ENCODE measurements around the gene PIAS4.

DNA sequence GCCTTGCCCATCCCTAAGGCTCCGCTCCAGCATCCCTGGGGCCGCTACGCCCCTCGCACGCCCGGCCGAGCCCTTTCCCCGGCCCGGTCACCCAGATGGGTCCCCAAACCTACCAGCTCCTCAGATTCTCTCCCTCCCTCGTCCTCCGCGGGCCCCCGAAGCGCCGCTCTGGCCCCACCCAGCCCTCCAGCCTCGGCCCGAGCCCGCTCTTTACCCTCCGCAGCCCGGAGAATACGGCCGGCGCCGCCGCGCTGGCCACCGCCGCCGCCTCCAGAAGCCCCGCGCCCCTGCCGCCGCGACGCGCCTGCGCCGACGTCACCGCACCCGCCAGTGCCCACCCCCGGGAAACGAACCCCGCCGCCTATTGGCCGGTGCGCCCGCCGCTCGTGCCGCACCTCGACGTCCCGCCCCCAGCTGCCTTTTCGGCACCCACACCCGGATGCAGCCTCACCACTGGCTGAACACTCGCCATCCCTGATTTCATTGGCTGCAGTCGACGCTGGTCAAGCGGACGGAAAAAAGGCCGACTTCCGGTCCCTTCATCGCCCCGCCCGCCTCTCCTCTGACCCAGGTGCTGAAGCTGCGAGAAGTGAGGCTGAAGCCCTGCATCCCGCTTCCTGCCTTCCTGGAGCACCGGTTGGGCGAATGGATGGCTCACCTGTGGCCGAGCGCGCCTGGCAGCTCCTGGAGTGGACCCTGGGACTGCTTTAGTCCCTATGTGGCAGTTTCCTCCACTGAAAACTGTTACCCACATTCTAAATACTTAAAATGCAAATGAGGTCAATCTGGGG lies 36.5 kb upstream of the PIAS4 start, which contains the start of gene DAPK3:
- TF ChIP-seq POLR2A (IDR thresholded peaks at IDR 0.05): peak; percentile 80 to 93
- TF ChIP-seq, protein P1, sequence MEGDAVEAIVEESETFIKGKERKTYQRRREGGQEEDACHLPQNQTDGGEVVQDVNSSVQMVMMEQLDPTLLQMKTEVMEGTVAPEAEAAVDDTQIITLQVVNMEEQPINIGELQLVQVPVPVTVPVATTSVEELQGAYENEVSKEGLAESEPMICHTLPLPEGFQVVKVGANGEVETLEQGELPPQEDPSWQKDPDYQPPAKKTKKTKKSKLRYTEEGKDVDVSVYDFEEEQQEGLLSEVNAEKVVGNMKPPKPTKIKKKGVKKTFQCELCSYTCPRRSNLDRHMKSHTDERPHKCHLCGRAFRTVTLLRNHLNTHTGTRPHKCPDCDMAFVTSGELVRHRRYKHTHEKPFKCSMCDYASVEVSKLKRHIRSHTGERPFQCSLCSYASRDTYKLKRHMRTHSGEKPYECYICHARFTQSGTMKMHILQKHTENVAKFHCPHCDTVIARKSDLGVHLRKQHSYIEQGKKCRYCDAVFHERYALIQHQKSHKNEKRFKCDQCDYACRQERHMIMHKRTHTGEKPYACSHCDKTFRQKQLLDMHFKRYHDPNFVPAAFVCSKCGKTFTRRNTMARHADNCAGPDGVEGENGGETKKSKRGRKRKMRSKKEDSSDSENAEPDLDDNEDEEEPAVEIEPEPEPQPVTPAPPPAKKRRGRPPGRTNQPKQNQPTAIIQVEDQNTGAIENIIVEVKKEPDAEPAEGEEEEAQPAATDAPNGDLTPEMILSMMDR (IDR thresholded peaks at IDR 0.05): no peak
- TF ChIP-seq POLR2AphosphoS5 (IDR thresholded peaks at IDR 0.05): peak; percentile 75 to 97 (median 90)
- no peak for TF ChIP-seq EP300 (IDR thresholded peaks at IDR 0.05)
